ENCODE data around the gene RDH13.

- no peak for TF ChIP-seq CTCF (IDR thresholded peaks at IDR 0.05)
- TF ChIP-seq POLR2AphosphoS5 (IDR thresholded peaks at IDR 0.05): no peak
- no peak for TF ChIP-seq POLR2A (IDR thresholded peaks at IDR 0.05)
- TF ChIP-seq EP300 (IDR thresholded peaks at IDR 0.05): no peak
Measured at GRCh38 chr19:55016017-55016416, 46.9 kb downstream of the RDH13 start.
